Right lobe of liver (tissue), 4 donors: ENCODE results near the gene MYMK.

ENCODE experiments used
- POLR2A ChIP-seq: fragments of 450-650 bp; IDR thresholded peaks from one replicate; pipeline ENCODE4 v1.6.1; 2017; ENCODE audit warnings: antibody characterized with exemption, mild to moderate bottlenecking
- TF ChIP-seq, protein P1 (sequence below), 4 donors: fragments of 200-600 bp in 3 of 4; fragments of 450-650 bp in 1 of 4; IDR thresholded peaks; one replicate each; pipeline versions ENCODE4 v1.5.1 to v1.8.0; 2016 to 2022; ENCODE audit warnings: antibody characterized with exemption in 4 of 4, mild to moderate bottlenecking in 2 of 4
- donor health status: DM: no; HTN: no; CAD: no.
- donor health status: DM: no; HTN: no; CAD: no.
- donor health status: DM: no; HTN: yes; CAD: no.

DNA sequence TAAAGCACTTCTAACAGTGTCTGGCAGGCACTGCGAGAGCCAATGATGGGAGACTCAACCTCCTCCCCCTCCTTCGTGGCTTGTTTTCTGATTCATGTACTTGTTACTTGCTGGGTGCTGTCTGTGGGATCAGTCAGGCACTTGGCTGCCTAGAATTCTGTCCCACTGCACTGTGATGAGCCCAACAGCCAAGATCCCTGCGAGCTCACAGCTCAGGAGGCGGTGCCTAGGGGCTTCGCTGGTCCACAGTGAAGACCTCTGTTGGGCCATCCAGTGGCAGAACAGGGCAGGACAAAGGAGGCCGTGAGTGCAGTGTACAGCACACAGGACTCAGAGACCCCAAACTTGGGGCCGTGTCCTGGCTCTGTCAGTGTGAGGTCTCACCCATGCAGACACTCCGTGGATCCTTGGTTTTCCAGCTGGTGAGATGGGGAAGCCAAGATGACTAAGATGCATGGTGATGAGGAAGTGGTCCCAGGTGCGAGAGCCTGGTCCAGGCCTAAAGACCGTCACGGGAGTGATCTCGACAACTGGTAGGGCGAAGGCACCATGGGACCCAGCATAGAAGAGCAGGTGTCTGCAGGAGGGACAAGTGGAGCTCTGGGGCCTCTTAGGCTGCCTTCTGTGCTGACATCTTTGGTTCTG is 19.5 kb downstream of the MYMK start:
- TF ChIP-seq, protein P1, sequence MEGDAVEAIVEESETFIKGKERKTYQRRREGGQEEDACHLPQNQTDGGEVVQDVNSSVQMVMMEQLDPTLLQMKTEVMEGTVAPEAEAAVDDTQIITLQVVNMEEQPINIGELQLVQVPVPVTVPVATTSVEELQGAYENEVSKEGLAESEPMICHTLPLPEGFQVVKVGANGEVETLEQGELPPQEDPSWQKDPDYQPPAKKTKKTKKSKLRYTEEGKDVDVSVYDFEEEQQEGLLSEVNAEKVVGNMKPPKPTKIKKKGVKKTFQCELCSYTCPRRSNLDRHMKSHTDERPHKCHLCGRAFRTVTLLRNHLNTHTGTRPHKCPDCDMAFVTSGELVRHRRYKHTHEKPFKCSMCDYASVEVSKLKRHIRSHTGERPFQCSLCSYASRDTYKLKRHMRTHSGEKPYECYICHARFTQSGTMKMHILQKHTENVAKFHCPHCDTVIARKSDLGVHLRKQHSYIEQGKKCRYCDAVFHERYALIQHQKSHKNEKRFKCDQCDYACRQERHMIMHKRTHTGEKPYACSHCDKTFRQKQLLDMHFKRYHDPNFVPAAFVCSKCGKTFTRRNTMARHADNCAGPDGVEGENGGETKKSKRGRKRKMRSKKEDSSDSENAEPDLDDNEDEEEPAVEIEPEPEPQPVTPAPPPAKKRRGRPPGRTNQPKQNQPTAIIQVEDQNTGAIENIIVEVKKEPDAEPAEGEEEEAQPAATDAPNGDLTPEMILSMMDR (IDR thresholded peaks at IDR 0.05), result no peak
- no peak for TF ChIP-seq POLR2A
